NB4 (cell line): ENCODE measurements around the gene SIRT7.

Experiments
- DNase-seq: peaks from one replicate; pipeline ENCODE4 v3.0.0; 2010; ENCODE audit warnings: low read depth
- H3K4me3 ChIP-seq: one replicate; pipeline ENCODE4 v1.5.1; 2011; ENCODE audit warnings: mild to moderate bottlenecking, low read depth, low read length, moderate library complexity
- CTCF ChIP-seq: IDR thresholded peaks from one replicate; pipeline ENCODE4 v1.5.1; 2012; ENCODE audit warnings: low read depth, low read length
- MYC ChIP-seq: IDR thresholded peaks from 2 replicates; pipeline ENCODE4 v1.6.1; 2011; ENCODE audit warnings: low read depth, low read length
- POLR2A ChIP-seq: IDR thresholded peaks from 2 replicates; pipeline ENCODE4 v1.6.1; 2011; ENCODE audit warnings: mild to moderate bottlenecking; ENCODE audit not compliant: insufficient read length; ENCODE audit errors: extremely low read depth
- TF ChIP-seq, protein P1 (sequence below): IDR thresholded peaks from 2 replicates; pipeline ENCODE4 v1.6.1; 2011; ENCODE audit warnings: low read depth, low read length

The SIRT7 gene

DNA sequence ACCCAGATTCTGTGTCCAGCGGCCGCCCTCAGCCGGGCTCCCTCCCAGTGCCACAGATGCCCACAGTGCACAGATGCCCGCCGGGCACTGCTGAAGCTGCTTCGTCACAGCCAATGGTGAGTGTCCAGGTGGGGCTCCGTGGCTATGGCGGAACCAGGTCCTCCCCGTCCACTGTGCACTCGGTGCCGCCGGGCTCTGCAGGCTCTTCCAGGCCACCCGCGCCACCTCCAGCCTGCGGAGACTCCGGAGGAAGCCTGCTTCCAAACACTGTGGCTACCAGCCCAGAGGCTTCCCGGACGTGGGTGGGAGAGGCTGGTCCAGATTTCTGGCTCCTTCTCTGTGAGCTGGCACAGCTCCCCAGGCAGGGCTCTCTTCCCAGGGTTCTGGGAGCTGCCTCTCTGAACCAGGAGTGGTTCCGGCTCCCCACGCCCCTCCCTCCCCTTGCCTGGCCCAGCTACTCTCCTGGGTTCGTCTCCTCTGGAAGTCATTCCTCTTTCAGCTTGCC is 22.0 kb upstream of the SIRT7 start:
- no peak overlapping the region for H3K4me3 ChIP-seq
- DNase-seq = no peak
- no peak for TF ChIP-seq MYC
- TF ChIP-seq CTCF = no peak
- no peak for TF ChIP-seq POLR2A
- TF ChIP-seq, protein P1, sequence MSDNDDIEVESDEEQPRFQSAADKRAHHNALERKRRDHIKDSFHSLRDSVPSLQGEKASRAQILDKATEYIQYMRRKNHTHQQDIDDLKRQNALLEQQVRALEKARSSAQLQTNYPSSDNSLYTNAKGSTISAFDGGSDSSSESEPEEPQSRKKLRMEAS = no peak

DNA sequence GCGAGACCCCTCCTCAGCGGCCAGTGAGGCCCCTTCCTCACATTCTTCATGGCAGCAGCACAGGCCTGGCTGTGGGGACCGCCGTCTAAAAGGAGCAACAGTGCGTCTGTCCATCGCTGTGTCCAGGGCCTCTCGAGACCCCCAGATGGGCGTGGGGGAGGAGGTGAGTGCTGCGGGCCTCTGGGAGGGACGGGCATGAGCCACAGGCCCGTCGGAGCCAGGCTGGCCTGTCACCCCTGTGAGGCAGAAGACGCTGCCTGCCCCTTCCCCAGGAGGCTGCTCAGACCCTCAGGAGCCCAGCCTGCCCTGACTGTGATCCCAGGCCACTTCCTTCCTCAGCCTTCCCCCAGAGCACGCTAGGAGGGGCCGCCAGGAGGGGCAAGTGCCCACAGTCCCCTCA is 21.2 kb upstream of the SIRT7 start:
- no peak overlapping the region for H3K4me3 ChIP-seq
- no peak for DNase-seq
- TF ChIP-seq, protein P1 = no peak
- TF ChIP-seq MYC (no peak), CTCF (no peak), POLR2A (no peak)

GRCh38 chr17:81935709-81936084 is 17.7 kb upstream of the SIRT7 start:
- no peak overlapping the region for H3K4me3 ChIP-seq
- DNase-seq = no peak
- TF ChIP-seq, protein P1 = no peak
- no peak for TF ChIP-seq POLR2A
- TF ChIP-seq MYC = no peak
- TF ChIP-seq CTCF = no peak

GRCh38 chr17:81934850-81935708 is 17.1 kb upstream of the SIRT7 start:
- H3K4me3 ChIP-seq = no peak overlapping the region
- TF ChIP-seq POLR2A (no peak), MYC (no peak), CTCF (no peak)
- TF ChIP-seq, protein P1 = no peak
- DNase-seq = no peak

- TF ChIP-seq, protein P1 = no peak
- TF ChIP-seq CTCF (no peak), MYC (no peak), POLR2A (no peak)
- no peak overlapping the region for H3K4me3 ChIP-seq
- DNase-seq = no peak
Observed at GRCh38 chr17:81934098-81934757, 16.3 kb upstream of the SIRT7 start.
